GM18867 (cell line): Measurements from ENCODE around the gene ASXL2.
"Not testable (repeated sequence)": the region's sequence is repeated elsewhere in the genome, so short reads cannot be mapped to it uniquely, and the experiment has no call there.

ENCODE experiments used
- ATAC-seq: cut with Tn5 transposase; IDR thresholded peaks from one replicate; pipeline ENCODE4 v1.9.1; 2021; ENCODE audit warnings: mild to moderate bottlenecking, moderate library complexity; ENCODE audit not compliant: unreplicated experiment

The ASXL2 gene

DNA sequence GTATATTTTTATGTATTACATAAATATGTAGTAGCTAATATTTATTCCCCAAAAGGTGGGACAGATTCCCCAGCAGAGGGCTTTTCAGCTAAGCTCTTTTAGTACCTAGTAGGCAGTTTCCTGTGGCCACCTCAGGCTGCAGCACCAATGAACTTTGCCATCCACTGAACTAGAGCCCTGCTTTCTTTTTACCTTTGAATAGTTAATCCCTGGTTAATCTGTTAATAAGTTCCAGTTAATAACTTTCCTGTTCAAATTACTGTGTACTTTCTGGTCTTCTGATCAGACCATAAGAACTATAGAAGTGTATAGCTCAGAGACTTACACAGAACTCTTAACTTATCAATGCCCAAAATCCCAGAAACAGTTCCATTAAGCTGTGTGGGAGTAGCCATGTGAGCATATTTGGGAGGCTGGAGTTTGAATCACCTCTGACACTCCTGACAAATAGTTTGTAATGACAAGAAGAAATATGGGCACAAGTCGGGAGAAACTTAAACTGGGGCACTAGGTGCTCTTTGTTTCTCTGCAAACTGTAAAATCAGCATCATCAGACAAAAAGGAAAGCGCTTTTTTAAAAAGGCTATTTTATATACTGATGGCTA is 40.0 kb downstream of the ASXL2 start:
- ATAC-seq = no peak

GRCh38 chr2:25835906-25836305 is 42.4 kb downstream of the ASXL2 start:
- ATAC-seq = no peak

DNA sequence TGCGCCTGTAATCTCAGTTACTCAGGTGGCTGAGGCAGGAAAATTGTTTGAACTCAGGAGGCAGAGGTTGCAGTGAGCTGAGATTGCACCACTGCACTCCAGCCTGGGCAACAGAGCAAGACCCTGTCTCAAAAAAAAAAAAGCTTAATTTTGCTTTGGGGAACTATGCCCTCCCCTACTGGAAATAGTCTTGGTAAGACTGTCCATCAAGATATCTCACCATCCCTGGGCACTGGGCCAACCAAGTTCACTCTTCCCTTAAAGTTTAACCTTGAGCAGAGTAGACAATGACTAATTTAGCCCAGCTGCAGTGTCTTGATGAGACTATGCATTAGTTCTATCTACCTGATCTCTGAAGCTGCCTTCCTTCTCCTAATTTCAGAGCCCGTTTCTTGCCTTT is 44.7 kb downstream of the ASXL2 start:
- no peak for ATAC-seq

DNA sequence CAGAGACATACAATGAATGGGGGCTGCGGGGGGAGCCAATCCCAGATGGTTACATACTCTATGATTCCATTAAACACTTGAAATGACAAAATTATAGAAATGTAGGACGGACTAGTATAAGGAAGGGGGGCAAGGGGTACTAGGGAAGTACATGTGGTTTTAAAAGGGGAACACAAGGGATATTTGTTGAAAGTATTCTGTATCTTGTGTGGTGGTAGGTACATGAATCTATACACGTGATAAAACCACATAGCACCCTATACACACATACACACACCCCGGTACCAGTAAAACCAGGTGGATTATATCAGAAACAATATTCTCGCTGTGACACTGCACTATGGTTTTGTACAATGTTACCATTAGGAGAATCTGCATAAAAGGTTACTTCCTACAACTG is 45.4 kb downstream of the ASXL2 start:
- no peak for ATAC-seq

DNA sequence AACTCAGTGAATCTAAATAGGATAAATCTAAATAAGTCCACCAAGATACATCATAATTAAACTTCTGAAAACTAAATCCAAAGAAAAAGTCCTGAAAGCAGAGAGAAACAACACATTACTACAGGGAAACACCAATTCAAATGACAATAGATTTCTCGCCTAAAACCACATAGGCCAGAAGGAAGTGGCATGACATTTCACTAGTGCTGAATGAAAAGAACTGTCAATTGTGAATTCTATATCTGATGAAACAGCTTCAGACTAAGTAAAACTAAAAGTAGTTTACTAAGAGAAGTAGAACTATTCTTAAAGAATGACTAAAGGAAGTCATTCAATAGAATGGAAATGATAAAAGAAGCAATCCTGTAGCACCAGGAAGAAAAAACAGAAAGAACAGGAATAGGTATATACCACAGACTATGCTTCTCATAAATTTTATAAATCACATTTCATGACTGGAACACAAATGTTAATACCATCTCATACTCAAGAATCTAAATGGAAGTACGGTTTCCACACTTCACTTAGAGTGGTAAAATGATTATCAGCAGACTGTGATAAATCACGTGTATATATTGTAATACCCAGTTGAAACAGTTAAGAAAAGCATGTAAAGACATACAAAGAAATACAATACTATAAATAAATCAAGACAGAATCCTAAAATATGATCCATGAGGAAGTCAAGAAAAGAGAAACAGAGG is 46.4 kb downstream of the ASXL2 start:
- no peak for ATAC-seq

GRCh38 chr2:25829828-25830227 is 48.5 kb downstream of the ASXL2 start:
- ATAC-seq = no peak

DNA sequence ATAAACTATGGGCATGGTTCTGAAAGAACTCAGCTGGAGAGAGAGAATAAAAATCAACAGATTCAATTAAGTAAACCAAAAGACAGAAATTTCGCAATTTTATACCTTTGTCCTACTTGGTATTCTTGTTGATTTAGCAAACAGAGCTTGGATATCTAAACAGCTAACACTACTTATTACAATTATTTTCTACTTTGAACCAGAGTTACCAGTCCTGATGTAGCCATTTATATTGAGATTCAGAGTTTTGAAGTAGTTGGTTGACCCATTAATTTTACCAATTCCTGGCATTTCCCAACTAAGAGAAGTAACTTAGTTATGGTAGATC is 48.9 kb downstream of the ASXL2 start:
- no peak for ATAC-seq

GRCh38 chr2:25828532-25829376 is 49.5 kb downstream of the ASXL2 start:
- ATAC-seq = not testable (repeated sequence)

DNA sequence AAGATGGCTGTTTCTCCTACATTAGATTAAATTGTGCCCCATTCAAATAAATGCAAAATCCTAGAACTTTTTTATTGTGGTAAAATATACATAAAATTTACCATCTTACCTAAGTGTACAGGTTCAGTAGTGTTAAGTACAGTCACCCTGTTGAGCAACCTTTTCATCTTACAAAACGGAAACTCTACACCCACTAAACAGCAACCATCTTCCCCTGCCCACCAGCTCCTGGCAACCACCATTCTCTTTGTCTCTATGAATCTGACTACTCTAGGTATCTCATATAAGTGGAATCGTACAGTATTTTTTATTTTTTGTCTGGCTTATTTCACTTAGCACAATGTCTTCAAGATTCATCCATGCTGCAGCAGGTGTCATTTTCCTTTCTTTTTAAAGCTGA is 53.0 kb downstream of the ASXL2 start:
- no peak for ATAC-seq

GRCh38 chr2:25824718-25825117 is 53.6 kb downstream of the ASXL2 start:
- no peak for ATAC-seq

DNA sequence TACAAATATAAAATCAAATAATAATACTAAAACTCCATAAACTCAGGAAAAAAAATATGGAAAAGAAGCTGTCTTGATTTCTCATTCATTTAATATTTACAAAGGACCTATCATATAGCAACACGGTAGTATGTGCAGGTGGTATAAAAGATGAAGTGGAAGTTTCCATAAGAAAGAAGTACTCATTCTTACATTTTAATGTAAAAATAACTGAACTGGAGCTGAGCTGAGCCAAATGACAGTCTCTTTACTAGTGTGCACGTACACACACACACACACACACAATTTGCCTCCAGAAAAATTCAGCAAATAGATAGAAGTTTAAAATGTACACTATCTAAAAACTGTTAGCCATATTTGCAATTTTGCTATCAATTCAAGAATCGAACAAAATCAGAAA is 54.1 kb downstream of the ASXL2 start:
- ATAC-seq = no peak

GRCh38 chr2:25822190-25823117 is 55.8 kb downstream of the ASXL2 start:
- ATAC-seq = no peak

DNA sequence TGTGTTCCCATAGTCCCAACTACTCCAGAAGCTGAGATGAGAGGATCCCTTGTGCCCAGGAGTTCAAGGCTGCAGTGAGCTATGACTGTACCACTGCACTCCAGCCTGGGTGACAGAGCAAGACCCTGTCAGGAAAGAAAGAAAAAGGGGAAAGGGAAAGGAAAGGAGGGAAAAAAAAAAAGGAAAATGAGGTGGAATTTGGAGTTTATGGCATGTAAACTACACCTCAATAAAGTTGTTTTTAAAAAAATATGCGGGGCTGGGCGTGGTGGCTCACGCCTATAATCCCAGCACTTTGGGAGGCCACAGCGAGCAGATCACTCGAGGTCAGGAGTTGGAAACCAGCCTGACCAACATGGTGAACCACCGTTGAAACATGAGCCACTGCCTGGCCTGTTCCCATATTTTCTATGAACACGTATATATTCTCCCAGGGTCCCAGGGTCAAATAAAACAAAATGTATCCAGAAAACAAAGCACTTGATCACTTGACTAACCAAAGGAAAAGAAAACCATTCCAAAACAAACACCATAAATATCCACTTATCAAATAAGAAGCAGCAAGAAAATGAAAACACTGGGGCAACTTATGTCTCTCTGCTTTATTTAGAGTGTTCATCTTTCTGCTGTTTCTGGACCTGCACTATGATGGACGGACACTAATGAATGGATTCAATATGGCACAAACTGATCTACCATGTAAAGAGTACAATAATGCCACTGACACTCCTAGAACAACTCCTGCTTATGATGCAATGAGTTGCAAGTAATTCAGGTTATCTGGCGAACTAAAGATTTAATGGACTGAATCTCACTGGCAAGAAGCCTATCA is 56.8 kb downstream of the ASXL2 start:
- no peak for ATAC-seq

GRCh38 chr2:25819597-25820039 is 58.7 kb downstream of the ASXL2 start:
- no peak for ATAC-seq

GRCh38 chr2:25817630-25818029 is 60.7 kb downstream of the ASXL2 start:
- peak; percentile 65 for ATAC-seq

- no peak for ATAC-seq
These were observed 61.3 kb downstream of the ASXL2 start for GRCh38 chr2:25817006-25817405.

DNA sequence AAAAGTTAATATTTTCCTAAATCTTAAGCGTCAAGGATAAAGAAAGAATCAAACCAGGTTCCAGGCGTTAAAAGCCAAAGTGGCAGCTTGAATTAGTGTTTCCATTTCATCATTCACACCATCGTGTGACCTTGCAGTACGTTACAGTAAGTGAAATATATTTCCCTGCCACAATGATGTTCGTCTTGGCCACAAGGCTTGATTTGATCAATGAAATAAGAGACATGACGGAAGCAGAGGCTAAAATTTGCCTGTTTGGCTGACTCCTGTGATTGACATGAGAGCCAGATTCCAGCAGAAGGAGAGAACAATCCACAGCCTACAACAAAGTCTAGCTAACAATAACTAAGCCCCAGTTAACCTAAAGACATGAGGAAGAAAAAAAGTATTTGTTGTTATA is 62.0 kb downstream of the ASXL2 start:
- no peak for ATAC-seq

DNA sequence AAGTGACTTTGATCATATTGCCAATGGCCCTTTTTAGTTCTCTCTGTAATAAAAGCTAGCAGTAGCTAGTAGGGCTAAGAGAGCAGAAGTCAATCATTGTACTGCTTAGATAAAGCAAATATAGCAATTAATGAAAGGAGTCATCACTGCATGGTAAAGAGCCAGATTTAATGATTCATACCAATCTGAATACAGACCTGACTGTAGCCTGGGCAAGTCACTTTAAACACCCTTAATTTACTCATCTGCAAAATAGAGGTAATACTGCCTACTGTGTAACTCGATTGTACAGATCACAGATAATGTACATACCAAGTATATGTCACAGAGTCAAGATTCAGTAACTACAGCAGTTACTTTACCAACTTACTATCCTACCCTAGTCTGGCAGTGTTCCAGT is 63.6 kb downstream of the ASXL2 start:
- ATAC-seq = no peak

DNA sequence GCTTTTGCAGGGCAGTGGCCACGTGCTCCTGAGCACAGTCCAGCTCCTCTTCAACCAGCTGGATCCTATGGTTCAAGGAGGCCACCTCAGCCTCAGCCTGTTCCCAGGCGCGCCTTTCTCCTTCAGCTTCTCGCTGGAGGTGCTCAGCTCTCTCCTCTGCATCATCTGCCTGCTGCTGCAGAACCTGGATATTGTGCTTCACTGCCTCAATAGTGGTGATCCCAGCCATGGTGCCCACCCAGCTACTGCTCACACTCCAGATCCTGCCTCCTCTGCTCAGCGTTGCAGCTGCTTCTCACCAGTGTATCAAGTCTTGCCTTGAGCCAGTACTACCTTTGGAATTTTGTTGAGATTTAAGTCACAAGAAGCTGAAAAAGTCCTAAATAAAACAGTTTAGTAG is 67.9 kb downstream of the ASXL2 start:
- ATAC-seq = no peak

- ATAC-seq = no peak
These were observed 68.6 kb downstream of the ASXL2 start for GRCh38 chr2:25809646-25810045.
